HepG2 (cell line): Measurements from ENCODE around the gene BAZ1A. TPM values are rescaled to one million over a fixed set of nuclear protein-coding genes. Genes with fewer than 3 reads are reported as not detected.
A peak's percentile ranks its signal among the peaks of the same experiment; 100 is the strongest.

ENCODE experiments used
- HIVEP1 ChIP-seq: sonication (generic); formaldehyde crosslinking; IDR thresholded peaks from 2 replicates; pipeline ENCODE4 v1.4.0; 2020; ENCODE audit warnings: mild to moderate bottlenecking, missing genetic modification reagents
- HOXA3 ChIP-seq: sonication (generic); formaldehyde crosslinking; IDR thresholded peaks from 2 replicates; pipeline ENCODE4 v1.5.0; 2020; ENCODE audit warnings: missing genetic modification reagents
- LCORL ChIP-seq, 2 experiments: fragments of 450-650 bp in 1 of 2; sonication (generic) in 1 of 2; formaldehyde crosslinking in 1 of 2; IDR thresholded peaks; 2 replicates each; pipeline versions ENCODE4 v1.5.0 to v1.6.1; 2017 to 2020; ENCODE audit warnings: antibody characterized with exemption in 1 of 2, missing genetic modification reagents in 1 of 2
- SMAD3 ChIP-seq: sonication (generic); formaldehyde crosslinking; IDR thresholded peaks from 2 replicates; pipeline ENCODE4 v1.4.0; 2020; ENCODE audit warnings: missing genetic modification reagents
- SNAPC2 ChIP-seq: sonication (generic); formaldehyde crosslinking; IDR thresholded peaks from 2 replicates; pipeline ENCODE4 v1.8.1; 2022; ENCODE audit warnings: mild to moderate bottlenecking, missing genetic modification reagents
- ZNF282 ChIP-seq: fragments of 450-650 bp; IDR thresholded peaks from 2 replicates; pipeline ENCODE4 v1.6.1; 2018; ENCODE audit not compliant: partially characterized antibody
- ZNF660 ChIP-seq: sonication (generic); formaldehyde crosslinking; IDR thresholded peaks from 2 replicates; pipeline ENCODE4 v1.5.1; 2020; ENCODE audit warnings: mild to moderate bottlenecking, low read depth, missing genetic modification reagents, borderline replicate concordance
- ZNF850 ChIP-seq: sonication (generic); formaldehyde crosslinking; conservative IDR thresholded peaks from 2 replicates; pipeline ENCODE4 v1.9.0; 2021; ENCODE audit warnings: mild to moderate bottlenecking, missing genetic modification reagents
- polyA plus RNA-seq, 8 experiments: library from polyadenylated mRNA; depleted of rRNA in 3 of 8; stranded (reverse) in 7 of 8; unstranded in 1 of 8; fragments of >200 nt; fragmentation: Illumina TruSeq in 4 of 8; extraction: Trizol in 4 of 8; gene quantifications; 2 replicates each; pipeline versions ENCODE4 v1.2.1 to v1.2.3, GENCODE V29; 2011 to 2016; ENCODE audit warnings: low read depth in 4 of 8, missing spikeins in 1 of 8, mixed read lengths in 1 of 8; ENCODE audit not compliant: insufficient read depth in 1 of 8
- total RNA-seq, 5 experiments: library from RNA; depleted of rRNA; stranded (reverse); fragments of >200 nt; fragmentation: Illumina TruSeq; extraction: Trizol; gene quantifications; 2 replicates each; pipeline ENCODE4 v1.2.3, GENCODE V29; 2016; ENCODE audit warnings: low read depth in 1 of 5
- TF ChIP-seq, protein P1 (sequence below): sonication (generic); formaldehyde crosslinking; IDR thresholded peaks from 2 replicates; pipeline ENCODE4 v1.4.0; 2020; ENCODE audit warnings: mild to moderate bottlenecking, missing genetic modification reagents, borderline replicate concordance
- TF ChIP-seq, protein P2 (sequence below): IDR thresholded peaks from 2 replicates; pipeline ENCODE4 v1.6.1; 2016; ENCODE audit warnings: low read depth, missing genetic modification reagents, missing compliant biosample characterization
- TF ChIP-seq, protein P3 (sequence below): sonication (generic); formaldehyde crosslinking; IDR thresholded peaks from 2 replicates; pipeline ENCODE4 v1.4.0; 2020; ENCODE audit warnings: missing genetic modification reagents, low read depth, mild to moderate bottlenecking, borderline replicate concordance
- TF ChIP-seq, protein P4 (sequence below): sonication (generic); formaldehyde crosslinking; IDR thresholded peaks from 2 replicates; pipeline ENCODE4 v1.4.0; 2020; ENCODE audit warnings: missing genetic modification reagents

BAZ1A gene
- total and polyA plus RNA-seq, 2 of the 13 experiments (the other 11 are each of a cell fraction or from before 2014, with no cell fraction given): 20.9 to 56.8 TPM

DNA sequence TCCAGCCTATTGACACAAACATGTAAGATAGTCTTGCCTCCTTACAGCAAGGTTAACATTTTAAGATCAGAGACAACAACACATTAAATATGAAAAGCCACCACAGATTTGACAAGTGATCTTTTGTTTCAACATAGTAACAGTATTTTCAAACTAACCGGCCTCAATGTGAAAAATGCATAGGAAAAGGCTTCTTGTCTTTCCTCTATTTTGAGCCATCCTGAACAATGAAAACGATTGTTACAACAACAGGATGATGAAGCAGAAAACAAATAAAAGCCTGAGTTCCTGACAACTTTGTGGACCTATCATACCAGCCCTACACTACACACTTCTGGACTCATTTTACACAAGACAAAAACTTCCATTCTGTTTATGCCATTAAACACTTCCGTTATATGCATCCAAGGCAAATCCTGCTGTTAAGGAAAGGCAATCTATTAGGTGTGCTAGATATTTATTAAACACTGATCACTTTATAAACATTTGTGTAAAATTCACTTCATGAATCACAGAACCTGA, 37.3 kb downstream of the BAZ1A start (continued):
- TF ChIP-seq, protein P1, sequence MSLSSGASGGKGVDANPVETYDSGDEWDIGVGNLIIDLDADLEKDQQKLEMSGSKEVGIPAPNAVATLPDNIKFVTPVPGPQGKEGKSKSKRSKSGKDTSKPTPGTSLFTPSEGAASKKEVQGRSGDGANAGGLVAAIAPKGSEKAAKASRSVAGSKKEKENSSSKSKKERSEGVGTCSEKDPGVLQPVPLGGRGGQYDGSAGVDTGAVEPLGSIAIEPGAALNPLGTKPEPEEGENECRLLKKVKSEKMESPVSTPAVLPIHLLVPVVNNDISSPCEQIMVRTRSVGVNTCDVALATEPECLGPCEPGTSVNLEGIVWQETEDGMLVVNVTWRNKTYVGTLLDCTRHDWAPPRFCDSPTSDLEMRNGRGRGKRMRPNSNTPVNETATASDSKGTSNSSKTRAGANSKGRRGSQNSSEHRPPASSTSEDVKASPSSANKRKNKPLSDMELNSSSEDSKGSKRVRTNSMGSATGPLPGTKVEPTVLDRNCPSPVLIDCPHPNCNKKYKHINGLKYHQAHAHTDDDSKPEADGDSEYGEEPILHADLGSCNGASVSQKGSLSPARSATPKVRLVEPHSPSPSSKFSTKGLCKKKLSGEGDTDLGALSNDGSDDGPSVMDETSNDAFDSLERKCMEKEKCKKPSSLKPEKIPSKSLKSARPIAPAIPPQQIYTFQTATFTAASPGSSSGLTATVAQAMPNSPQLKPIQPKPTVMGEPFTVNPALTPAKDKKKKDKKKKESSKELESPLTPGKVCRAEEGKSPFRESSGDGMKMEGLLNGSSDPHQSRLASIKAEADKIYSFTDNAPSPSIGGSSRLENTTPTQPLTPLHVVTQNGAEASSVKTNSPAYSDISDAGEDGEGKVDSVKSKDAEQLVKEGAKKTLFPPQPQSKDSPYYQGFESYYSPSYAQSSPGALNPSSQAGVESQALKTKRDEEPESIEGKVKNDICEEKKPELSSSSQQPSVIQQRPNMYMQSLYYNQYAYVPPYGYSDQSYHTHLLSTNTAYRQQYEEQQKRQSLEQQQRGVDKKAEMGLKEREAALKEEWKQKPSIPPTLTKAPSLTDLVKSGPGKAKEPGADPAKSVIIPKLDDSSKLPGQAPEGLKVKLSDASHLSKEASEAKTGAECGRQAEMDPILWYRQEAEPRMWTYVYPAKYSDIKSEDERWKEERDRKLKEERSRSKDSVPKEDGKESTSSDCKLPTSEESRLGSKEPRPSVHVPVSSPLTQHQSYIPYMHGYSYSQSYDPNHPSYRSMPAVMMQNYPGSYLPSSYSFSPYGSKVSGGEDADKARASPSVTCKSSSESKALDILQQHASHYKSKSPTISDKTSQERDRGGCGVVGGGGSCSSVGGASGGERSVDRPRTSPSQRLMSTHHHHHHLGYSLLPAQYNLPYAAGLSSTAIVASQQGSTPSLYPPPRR (CRISPR knock-in tag): no peak
- TF ChIP-seq, protein P2, sequence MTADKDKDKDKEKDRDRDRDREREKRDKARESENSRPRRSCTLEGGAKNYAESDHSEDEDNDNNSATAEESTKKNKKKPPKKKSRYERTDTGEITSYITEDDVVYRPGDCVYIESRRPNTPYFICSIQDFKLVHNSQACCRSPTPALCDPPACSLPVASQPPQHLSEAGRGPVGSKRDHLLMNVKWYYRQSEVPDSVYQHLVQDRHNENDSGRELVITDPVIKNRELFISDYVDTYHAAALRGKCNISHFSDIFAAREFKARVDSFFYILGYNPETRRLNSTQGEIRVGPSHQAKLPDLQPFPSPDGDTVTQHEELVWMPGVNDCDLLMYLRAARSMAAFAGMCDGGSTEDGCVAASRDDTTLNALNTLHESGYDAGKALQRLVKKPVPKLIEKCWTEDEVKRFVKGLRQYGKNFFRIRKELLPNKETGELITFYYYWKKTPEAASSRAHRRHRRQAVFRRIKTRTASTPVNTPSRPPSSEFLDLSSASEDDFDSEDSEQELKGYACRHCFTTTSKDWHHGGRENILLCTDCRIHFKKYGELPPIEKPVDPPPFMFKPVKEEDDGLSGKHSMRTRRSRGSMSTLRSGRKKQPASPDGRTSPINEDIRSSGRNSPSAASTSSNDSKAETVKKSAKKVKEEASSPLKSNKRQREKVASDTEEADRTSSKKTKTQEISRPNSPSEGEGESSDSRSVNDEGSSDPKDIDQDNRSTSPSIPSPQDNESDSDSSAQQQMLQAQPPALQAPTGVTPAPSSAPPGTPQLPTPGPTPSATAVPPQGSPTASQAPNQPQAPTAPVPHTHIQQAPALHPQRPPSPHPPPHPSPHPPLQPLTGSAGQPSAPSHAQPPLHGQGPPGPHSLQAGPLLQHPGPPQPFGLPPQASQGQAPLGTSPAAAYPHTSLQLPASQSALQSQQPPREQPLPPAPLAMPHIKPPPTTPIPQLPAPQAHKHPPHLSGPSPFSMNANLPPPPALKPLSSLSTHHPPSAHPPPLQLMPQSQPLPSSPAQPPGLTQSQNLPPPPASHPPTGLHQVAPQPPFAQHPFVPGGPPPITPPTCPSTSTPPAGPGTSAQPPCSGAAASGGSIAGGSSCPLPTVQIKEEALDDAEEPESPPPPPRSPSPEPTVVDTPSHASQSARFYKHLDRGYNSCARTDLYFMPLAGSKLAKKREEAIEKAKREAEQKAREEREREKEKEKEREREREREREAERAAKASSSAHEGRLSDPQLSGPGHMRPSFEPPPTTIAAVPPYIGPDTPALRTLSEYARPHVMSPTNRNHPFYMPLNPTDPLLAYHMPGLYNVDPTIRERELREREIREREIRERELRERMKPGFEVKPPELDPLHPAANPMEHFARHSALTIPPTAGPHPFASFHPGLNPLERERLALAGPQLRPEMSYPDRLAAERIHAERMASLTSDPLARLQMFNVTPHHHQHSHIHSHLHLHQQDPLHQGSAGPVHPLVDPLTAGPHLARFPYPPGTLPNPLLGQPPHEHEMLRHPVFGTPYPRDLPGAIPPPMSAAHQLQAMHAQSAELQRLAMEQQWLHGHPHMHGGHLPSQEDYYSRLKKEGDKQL: no peak
- TF ChIP-seq SMAD3 (CRISPR knock-in tag): peak; percentile 41; the same call in 1 of the 2 replicates
- no peak for TF ChIP-seq LCORL (IDR thresholded peaks at IDR 0.05)
- TF ChIP-seq LCORL (CRISPR knock-in tag; IDR thresholded peaks at IDR 0.05): peak; percentile 28; the same call in 1 of the 2 replicates
- no peak for TF ChIP-seq ZNF282
- TF ChIP-seq HIVEP1: no peak
- TF ChIP-seq, protein P3, sequence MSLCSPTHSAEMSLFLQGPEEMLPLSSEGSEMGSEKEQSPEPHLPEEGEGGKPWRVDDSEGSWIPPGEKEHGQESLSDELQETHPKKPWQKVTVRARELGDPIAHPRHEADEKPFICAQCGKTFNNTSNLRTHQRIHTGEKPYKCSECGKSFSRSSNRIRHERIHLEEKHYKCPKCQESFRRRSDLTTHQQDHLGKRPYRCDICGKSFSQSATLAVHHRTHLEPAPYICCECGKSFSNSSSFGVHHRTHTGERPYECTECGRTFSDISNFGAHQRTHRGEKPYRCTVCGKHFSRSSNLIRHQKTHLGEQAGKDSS (CRISPR knock-in tag): no peak
- TF ChIP-seq, protein P4, sequence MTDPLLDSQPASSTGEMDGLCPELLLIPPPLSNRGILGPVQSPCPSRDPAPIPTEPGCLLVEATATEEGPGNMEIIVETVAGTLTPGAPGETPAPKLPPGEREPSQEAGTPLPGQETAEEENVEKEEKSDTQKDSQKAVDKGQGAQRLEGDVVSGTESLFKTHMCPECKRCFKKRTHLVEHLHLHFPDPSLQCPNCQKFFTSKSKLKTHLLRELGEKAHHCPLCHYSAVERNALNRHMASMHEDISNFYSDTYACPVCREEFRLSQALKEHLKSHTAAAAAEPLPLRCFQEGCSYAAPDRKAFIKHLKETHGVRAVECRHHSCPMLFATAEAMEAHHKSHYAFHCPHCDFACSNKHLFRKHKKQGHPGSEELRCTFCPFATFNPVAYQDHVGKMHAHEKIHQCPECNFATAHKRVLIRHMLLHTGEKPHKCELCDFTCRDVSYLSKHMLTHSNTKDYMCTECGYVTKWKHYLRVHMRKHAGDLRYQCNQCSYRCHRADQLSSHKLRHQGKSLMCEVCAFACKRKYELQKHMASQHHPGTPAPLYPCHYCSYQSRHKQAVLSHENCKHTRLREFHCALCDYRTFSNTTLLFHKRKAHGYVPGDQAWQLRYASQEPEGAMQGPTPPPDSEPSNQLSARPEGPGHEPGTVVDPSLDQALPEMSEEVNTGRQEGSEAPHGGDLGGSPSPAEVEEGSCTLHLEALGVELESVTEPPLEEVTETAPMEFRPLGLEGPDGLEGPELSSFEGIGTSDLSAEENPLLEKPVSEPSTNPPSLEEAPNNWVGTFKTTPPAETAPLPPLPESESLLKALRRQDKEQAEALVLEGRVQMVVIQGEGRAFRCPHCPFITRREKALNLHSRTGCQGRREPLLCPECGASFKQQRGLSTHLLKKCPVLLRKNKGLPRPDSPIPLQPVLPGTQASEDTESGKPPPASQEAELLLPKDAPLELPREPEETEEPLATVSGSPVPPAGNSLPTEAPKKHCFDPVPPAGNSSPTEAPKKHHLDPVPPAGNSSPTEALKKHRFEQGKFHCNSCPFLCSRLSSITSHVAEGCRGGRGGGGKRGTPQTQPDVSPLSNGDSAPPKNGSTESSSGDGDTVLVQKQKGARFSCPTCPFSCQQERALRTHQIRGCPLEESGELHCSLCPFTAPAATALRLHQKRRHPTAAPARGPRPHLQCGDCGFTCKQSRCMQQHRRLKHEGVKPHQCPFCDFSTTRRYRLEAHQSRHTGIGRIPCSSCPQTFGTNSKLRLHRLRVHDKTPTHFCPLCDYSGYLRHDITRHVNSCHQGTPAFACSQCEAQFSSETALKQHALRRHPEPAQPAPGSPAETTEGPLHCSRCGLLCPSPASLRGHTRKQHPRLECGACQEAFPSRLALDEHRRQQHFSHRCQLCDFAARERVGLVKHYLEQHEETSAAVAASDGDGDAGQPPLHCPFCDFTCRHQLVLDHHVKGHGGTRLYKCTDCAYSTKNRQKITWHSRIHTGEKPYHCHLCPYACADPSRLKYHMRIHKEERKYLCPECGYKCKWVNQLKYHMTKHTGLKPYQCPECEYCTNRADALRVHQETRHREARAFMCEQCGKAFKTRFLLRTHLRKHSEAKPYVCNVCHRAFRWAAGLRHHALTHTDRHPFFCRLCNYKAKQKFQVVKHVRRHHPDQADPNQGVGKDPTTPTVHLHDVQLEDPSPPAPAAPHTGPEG (CRISPR knock-in tag): no peak
- TF ChIP-seq SNAPC2 (CRISPR knock-in tag): no peak
- TF ChIP-seq ZNF660: no peak
- no peak for TF ChIP-seq HOXA3 (CRISPR knock-in tag)
- no peak for TF ChIP-seq ZNF850
